H1 (cell line): ENCODE measurements around the gene SESN3. TPM values are rescaled to one million over a fixed set of nuclear protein-coding genes. Genes with fewer than 3 reads are reported as not detected.

Source experiments
- BACH1 ChIP-seq: IDR thresholded peaks from 2 replicates; pipeline ENCODE4 v1.6.1; 2012; ENCODE audit warnings: low read length, improper control_type of control experiment
- SRF ChIP-seq: IDR thresholded peaks from 2 replicates; pipeline ENCODE4 v1.6.1; 2011; ENCODE audit warnings: mild to moderate bottlenecking, low read depth, low read length, moderate library complexity
- polyA plus RNA-seq, 7 experiments: library from polyadenylated mRNA; depleted of rRNA in 3 of 7; stranded (reverse) in 5 of 7; unstranded in 2 of 7; fragments of >200 nt in 5 of 7; fragments of 200-250 nt in 2 of 7; gene quantifications; 1 replicate in 5 of 7; 2 replicates in 1 of 7; 4 replicates in 1 of 7; pipeline versions ENCODE4 v1.2.1 to v1.2.3, GENCODE V29; 2011 to 2013; ENCODE audit warnings: missing spikeins in 2 of 7, mixed read lengths in 2 of 7
- total RNA-seq: library from RNA; stranded (reverse); fragmentation: NEBNext Ultra II Directional; extraction: Animal tissue kit (Norgen Biotek cat#: 25700); gene quantifications from 2 replicates; pipeline ENCODE4 v1.2.1, GENCODE V29; 2021

SESN3 gene
- total and polyA plus RNA-seq, 2 of the 8 experiments (the other 6 are each of a cell fraction or from before 2014, with no cell fraction given), result 10.2 to 31.1 TPM

DNA sequence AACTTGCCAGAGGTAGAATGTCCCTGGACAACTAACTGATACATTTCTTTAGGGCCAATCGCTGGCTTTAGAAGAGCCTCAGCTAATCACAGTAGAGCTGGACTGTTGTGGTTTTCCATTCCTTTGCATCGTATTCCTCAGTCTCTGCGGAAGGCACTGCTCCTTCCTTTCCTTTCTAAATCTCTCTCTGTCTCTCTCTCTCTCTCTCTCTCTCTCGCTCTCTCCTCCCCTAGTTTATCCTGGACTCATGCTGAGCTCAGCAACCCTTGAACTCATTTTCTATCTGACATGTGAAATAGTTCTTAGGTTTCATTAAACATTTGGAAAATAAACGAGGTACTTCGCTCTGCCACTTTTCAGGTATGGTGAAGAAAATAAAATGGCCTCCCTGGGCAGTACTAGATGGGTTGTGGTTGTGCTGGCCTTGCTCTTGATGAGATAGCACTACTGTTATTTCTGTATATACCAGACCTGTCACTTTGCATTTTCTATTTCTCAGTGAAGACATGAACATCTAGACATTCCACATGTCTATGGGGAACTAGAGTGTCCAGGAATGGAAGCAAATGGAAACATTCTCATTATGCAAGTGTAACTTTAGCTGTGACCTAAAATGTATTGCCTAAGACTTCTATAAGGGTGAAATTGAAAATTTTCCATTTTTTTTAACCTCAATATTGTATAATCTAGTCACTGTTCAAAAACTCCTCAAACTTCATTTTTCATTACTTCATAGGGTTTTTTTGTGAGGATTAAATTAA, 12.0 kb upstream of the SESN3 start (continued):
- TF ChIP-seq BACH1 (no peak), SRF (no peak)
